Colonic mucosa (tissue), 4 donors: ENCODE data around the gene EFCAB13. TPM values are rescaled to one million over a fixed set of nuclear protein-coding genes. Genes with fewer than 3 reads are reported as not detected.

Experiments used
- DNase-seq: peaks from one replicate; pipeline ENCODE4 v3.0.0-alpha.2; 2020
- H3K27ac ChIP-seq: fragments of 200-600 bp; one replicate; pipeline ENCODE4 v1.8.0; 2021
- H3K27me3 ChIP-seq: fragments of 200-600 bp; one replicate; pipeline ENCODE4 v1.8.0; 2021
- H3K36me3 ChIP-seq: fragments of 200-600 bp; one replicate; pipeline ENCODE4 v1.8.0; 2021
- H3K4me1 ChIP-seq: fragments of 200-600 bp; one replicate; pipeline ENCODE4 v1.8.0; 2021; ENCODE audit warnings: mild to moderate bottlenecking
- H3K4me3 ChIP-seq: fragments of 200-600 bp; one replicate; pipeline ENCODE4 v1.8.0; 2021
- H3K9ac ChIP-seq, 2 donors: one replicate each; pipeline ENCODE4 v1.7.0; 2013; ENCODE audit warnings: control low read depth in 2 of 2, low read depth in 2 of 2, low read length in 2 of 2
- H3K9me3 ChIP-seq: fragments of 200-600 bp; one replicate; pipeline ENCODE4 v1.8.0; 2021
- intact Hi-C: fragments of 100-400 bp; cut with DNase I; formaldehyde crosslinking; loops from one replicate; pipeline ENCODE4 v1.14.1; 2022
- total RNA-seq, 2 donors: library from RNA; stranded (reverse); fragmentation: NEBNext Ultra II Directional in 1 of 2; extraction: Animal tissue kit (Norgen Biotek cat#: 25700) in 1 of 2; gene quantifications; one replicate each; pipeline ENCODE4 v1.2.1, GENCODE V29; 2021
- TF ChIP-seq, protein P1 (sequence below): fragments of 200-600 bp; IDR thresholded peaks from one replicate; pipeline ENCODE4 v1.8.0; 2022; ENCODE audit warnings: antibody characterized with exemption, mild to moderate bottlenecking
- donor health status: healthy.
- donor health status: DM: no; HTN: no; CAD: no.
- donor health status: DM: no; HTN: no; CAD: no.

The EFCAB13 gene
- total RNA-seq, 2 donors from 2014 or later = 2.6 to 3.2 TPM

DNA sequence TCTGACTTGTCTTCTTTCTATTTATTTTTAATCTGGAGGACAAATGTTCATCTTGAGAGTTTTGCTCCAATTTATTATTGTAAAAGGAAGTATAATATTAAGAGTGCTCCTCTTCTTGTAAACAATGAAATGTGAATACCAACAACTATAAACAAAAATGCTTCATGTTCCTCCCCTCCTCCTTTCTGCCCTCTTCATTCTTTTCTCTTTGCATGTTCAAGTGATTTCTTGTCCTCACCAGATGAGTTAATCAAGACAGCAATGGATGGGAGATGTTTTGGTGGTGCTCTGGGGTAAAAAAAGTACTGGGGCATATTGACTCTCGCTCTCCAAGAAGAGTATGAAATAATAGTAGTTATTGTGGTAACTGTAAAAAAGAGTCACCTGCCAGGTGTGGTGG, 45.8 kb upstream of the EFCAB13 start:
- Histone ChIP-seq H3K27ac (peak overlapping the region; percentile 61), H3K27me3 (no peaks in the 10 kb centered on the region), H3K9ac (no peak overlapping the region), H3K4me1 (peaks cover 7% of the 10 kb centered on the region), H3K9me3 (no peaks in the 10 kb centered on the region), H3K36me3 (no peaks in the 10 kb centered on the region), H3K4me3 (no peak overlapping the region)
- intact Hi-C loops = no loop called here
- no peak for DNase-seq
- TF ChIP-seq, protein P1, sequence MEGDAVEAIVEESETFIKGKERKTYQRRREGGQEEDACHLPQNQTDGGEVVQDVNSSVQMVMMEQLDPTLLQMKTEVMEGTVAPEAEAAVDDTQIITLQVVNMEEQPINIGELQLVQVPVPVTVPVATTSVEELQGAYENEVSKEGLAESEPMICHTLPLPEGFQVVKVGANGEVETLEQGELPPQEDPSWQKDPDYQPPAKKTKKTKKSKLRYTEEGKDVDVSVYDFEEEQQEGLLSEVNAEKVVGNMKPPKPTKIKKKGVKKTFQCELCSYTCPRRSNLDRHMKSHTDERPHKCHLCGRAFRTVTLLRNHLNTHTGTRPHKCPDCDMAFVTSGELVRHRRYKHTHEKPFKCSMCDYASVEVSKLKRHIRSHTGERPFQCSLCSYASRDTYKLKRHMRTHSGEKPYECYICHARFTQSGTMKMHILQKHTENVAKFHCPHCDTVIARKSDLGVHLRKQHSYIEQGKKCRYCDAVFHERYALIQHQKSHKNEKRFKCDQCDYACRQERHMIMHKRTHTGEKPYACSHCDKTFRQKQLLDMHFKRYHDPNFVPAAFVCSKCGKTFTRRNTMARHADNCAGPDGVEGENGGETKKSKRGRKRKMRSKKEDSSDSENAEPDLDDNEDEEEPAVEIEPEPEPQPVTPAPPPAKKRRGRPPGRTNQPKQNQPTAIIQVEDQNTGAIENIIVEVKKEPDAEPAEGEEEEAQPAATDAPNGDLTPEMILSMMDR = no peak

DNA sequence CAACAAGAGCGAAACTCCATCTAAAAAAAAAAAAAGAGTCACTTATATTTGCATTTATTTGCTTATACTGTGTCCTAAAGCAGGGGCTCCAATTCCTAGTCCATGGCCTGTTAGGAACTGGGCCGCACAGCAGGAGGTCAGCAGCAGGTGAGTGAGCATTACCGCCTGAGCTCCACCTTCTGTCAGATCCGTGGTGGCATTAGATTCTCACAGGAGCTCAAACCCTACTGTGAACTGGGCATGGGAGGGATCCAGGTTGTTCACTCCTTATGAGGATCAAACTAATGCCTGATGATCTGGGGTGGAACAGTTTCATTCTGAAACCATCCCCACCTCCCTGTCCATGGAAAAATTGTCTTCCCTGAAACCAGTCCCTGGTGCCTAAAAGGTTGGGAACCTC, 45.2 kb upstream of the EFCAB13 start:
- Histone ChIP-seq H3K4me3 (no peak overlapping the region), H3K9ac (no peak overlapping the region), H3K27ac (peak overlapping the region; percentile 61), H3K36me3 (no peaks in the 10 kb centered on the region), H3K4me1 (peaks cover 7% of the 10 kb centered on the region), H3K27me3 (no peaks in the 10 kb centered on the region), H3K9me3 (no peaks in the 10 kb centered on the region)
- TF ChIP-seq, protein P1 = no peak
- intact Hi-C loops = no loop called here
- no peak for DNase-seq

DNA sequence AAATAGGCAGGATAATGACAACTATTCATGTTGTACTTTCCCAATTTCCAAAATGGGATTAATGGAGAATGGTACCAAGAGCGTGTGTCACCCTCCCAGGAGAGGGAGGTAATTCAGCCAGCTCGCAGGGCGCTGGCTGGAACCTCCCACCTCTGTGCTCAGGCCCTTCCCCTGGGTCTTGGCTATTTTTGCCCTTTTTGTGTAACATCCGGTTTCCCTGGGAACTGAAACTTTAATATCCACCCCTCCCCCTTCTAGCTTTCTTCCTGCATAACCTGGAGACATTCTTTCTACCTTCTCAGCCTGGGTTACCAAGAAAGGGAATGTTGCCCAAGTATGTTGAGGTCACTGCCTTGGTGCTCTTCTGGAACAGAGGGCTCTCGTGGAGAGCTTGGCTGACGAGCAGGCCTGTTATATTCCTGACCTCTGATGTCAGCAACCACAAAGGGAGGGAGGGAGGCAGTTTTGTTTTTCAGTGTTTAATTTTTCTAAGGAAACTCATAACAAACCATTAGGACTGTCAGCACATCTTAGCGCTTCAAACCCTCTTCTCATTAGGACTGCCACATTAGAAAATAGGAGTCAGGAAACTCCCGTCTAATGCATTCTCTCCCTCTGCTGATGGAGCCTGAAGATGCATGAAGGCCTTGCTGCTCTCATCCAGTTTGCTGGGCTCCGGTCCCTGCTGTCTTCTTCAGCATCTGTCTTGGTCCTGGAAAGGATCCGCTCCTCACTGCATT, 44.5 kb upstream of the EFCAB13 start:
- peak overlapping the region; percentile 61 for H3K27ac ChIP-seq
- DNase-seq = no peak
- no peaks in the 10 kb centered on the region for H3K9me3 ChIP-seq
- TF ChIP-seq, protein P1 = no peak
- intact Hi-C loops = no loop called here
- H3K4me3 ChIP-seq = no peak overlapping the region
- no peaks in the 10 kb centered on the region for H3K36me3 ChIP-seq
- no peaks in the 10 kb centered on the region for H3K27me3 ChIP-seq
- H3K9ac ChIP-seq = no peak overlapping the region
- peaks cover 7% of the 10 kb centered on the region for H3K4me1 ChIP-seq

DNA sequence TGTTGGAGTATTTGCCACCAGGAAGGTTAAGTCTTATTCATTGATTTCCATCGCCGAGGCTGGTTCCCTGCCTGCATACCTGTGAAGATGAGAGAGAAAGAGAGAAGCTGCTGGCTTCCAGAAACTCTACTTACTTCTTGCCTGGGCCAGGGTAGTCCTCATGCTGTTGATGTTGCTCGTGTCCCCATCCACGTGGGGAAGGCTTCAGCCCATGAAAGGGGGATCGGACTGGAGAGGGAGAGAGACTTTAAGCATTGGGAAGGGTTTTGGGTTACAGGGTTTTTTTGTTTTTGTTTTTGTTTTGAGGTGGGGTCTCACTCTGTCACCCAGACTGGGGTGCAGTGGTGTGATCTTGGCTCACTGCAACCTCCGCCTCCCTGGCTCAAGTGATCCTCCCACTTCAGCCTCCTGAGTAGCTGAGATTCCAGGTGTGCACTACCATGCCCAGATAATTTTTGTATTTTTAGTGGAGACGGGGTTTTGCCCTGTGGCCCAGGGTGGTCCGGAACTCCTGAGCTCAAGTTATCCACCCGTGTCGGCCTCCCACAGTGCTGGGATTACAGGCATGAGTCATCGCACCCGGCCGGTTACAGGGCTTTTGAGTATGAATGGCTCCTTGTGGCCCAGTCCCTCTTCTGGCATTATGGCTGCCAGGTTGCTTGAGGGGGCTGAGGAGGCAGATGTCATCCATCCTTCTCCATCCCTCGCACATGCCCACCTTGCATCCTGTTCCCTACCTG, 43.5 kb upstream of the EFCAB13 start:
- no peak overlapping the region for H3K4me3 ChIP-seq
- no peaks in the 10 kb centered on the region for H3K36me3 ChIP-seq
- no peak for DNase-seq
- H3K4me1 ChIP-seq = peaks cover 7% of the 10 kb centered on the region
- TF ChIP-seq, protein P1 = no peak
- peak overlapping the region; percentile 61 for H3K27ac ChIP-seq
- no peaks in the 10 kb centered on the region for H3K27me3 ChIP-seq
- intact Hi-C loops = no loop called here
- H3K9me3 ChIP-seq = no peaks in the 10 kb centered on the region
- no peak overlapping the region for H3K9ac ChIP-seq

DNA sequence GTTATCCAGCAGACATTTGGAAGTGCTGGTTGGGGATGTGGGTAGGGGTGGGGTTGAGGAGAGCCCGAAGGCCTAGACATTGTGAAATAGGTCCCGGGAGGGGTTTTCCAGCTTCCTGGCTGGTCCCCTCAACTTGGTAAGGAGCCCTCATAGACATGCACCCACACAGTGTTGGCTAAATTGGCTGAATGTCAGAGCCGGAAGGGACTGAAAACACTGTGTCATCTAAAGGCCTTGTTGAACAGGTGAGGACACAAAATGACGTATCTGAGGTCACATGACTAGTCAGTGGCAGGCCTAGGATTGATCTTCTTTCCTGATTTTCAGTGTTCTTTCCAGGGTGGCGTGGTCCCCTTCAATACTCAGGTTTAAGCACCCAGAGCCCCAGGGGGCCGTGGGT, 42.5 kb upstream of the EFCAB13 start:
- Histone ChIP-seq H3K27ac (no peak overlapping the region), H3K4me1 (peaks cover 5% of the 10 kb centered on the region), H3K27me3 (no peaks in the 10 kb centered on the region), H3K9me3 (no peaks in the 10 kb centered on the region), H3K9ac (no peak overlapping the region), H3K4me3 (no peak overlapping the region), H3K36me3 (no peaks in the 10 kb centered on the region)
- intact Hi-C loops = no loop called here
- DNase-seq = no peak
- TF ChIP-seq, protein P1 = no peak
